ENCODE measurements around the gene LTF.

DNA sequence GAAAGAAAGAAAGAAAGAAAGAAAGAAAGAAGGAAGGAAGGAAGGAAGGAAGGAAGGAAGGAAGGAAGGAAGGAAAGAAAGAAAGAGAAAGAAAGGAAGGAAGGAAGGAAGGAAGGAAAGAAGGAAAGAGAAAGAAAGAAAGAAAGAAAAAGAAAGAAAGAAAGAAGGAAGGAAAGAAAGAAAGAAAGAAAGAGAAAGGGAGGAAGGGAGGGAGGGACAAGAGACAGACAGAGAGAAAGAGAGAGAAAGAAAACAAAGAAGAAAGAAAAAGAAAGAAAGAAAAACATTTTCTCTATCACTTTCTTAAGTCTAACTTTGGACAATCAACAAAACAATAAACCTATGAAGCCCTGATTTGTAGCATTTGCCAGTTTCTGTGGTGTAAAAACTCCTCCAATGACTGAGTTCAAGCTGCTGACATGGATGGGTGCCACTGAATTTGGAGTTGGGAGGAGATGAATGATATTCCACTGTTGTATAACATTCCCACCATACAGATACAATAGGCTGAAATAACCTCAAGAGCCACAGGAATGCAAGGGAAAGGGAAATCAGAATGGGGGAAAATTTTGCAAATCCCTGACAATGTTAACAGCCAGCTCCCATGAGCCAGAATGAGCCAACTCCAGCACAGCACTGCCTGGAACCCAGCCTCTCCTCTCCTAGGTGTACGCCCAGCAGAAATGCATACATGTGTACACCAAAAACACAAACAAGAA, 18.1 kb upstream of the LTF start:
- TF ChIP-seq EZH2 (IDR thresholded peaks at IDR 0.05) (no peak), POLR2AphosphoS5 (IDR thresholded peaks at IDR 0.05; ENCODE audit: borderline replicate concordance, low read depth, low read length) (no peak), FOXP2 (optimal IDR thresholded peaks at IDR 0.05; ENCODE audit: control extremely low read depth, extremely low read length, insufficient read depth) (no peak)

Data from SK-N-MC (cell line).